ENCODE measurements around the gene ACSS1.
A peak's percentile ranks its signal among the peaks of the same experiment; 100 is the strongest.

ACSS1 gene

GRCh38 chr20:25058051-25058846, at the start of gene ACSS1:
ACSS1 (minus strand) TSS chr20:25058139; CDS start chr20:25058102, 37 bp downstream.
- no peak for TF ChIP-seq CTCF (conservative IDR thresholded peaks at IDR 0.05)
- H3K27ac ChIP-seq: peak within 1 kb of the TSS; percentile 76

DNA sequence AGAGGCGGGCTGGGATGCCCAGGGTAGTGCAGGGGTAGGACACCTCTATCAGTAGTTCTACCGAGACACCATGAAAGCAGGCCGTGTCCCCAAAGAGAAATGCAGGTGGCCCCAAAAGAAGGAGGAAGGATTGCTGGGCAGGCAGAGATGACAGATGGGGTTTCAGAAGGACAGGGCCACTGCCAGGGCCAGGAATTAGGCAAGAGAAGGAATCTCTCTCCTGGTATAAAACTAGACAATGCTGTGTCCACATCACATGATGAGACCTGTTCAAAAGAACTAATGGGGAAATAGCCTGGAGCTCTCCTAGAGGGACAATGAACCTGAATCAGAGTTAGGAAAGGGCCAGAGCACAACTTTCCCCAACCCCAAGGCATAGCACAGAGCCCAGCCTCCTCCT, 45.6 kb upstream of the ACSS1 start:
- H3K27ac ChIP-seq: no peak overlapping the region
- TF ChIP-seq CTCF (conservative IDR thresholded peaks at IDR 0.05) (no peak), ZFX (IDR thresholded peaks at IDR 0.05) (no peak)

DNA sequence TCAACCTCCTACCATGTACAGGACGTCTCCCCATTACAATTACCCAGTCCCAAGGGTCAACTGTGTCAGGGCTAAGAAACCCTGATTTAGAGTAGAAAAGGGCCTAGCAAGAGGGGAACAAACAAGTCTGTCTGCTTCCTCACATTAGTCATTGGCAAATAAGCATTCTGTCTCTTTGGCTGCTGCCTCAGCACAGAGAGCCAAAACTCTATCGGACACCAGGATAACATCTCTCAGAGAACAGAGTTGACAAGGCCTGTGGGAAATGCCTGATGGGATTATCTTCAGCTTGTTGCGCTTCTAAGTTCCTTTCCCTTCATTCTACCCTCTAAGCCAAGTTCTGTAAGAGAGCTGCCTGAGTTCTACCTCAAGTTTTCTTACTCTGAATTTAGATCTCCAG, 43.0 kb upstream of the ACSS1 start:
- TF ChIP-seq ZFX (IDR thresholded peaks at IDR 0.05) (no peak), CTCF (conservative IDR thresholded peaks at IDR 0.05) (no peak)

DNA sequence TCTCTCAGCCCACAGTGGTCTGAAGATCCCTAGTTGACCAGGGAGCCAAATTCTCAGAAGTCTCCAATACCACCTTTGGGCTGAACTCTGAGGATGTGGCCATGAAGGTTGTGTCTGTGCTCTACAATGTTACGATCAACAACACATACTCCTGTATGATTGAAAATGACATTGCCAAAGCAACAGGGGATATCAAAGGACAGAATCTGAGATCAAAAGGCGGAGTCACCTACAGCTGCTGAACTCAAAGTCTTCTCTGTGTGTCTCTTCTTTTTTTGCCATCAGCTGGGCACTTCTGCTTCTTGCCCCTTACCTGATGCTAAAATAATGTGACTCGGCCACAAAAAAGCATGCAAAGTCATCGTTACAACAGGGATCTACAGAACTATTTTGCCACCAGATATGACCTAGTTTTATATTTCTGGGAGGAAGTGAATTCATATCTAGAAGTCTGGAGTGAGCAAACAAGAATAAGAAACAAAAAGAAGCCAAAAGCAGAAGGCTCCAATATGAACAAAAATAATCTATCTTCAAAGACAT, 41.7 kb upstream of the ACSS1 start:
- no peak overlapping the region for H3K27ac ChIP-seq
- no peak for TF ChIP-seq CTCF (conservative IDR thresholded peaks at IDR 0.05)
- TF ChIP-seq ZFX (IDR thresholded peaks at IDR 0.05): no peak

More for the DNA sequence above, 43.0 kb upstream of the ACSS1 start:
- no peak overlapping the region for H3K27ac ChIP-seq

DNA sequence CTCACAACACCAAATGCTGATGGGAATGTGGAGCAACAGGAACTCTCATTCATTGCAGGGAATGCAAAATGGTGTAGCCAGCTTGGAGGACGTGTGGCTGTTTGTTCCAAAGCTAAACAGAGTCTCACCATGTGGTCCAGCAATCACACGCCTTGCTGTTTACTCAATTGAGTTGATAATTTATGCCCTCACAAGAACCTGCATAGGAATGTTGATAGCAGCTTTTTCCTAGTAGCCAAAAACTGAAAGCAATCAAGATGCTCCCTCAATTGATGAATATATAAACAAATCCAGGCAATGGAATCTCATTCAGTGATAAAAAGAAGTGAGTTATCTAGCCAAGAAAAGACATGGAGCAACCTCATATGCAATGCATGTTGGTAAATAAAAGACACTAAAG, 39.6 kb upstream of the ACSS1 start:
- TF ChIP-seq CTCF (conservative IDR thresholded peaks at IDR 0.05) (no peak), ZFX (IDR thresholded peaks at IDR 0.05) (no peak)
- no peak overlapping the region for H3K27ac ChIP-seq

DNA sequence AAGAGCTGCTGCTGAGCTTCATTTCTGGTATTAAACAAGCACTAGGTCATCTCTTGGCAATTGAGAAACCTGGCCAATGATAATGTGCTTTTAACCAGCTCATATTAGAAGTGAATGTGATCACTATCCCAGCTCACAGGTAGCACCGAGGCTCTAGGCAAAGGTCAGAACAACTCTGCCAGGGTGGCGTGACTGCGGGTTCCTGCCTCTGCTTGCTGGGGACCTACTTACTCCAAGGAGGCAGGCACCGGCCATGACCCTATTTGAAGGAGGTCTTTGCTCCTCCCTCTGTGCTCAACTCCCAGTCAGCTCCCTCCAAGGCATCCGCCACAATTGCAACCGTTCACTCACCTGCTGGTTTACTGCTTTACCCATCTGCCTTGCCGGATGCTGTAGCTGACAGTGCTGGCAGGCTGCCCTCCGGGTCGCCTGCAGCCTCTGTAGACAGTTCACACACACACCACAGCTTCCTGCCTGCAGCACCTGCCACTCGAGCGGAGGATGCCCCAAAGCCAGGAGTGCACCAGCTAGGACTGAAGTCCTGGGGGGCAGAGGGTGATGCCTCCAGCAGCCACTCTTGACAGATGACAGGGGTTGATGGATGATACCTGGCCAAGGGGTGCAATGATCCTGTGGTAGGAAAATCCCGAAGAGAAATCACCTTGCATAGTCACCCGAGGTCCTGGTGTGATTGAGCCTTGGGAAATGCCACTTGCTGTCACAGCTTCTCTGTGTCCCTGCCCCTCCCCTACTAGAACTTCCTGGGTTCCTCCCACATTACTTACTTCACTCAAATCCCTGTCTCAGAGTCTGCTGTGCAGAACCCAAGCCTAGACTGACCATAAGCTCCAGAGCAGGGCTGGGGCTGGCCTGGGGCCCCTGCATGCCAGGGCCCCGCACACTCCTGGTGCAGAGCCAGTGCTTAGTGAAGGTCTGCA, 32.8 kb upstream of the ACSS1 start:
- no peak overlapping the region for H3K27ac ChIP-seq
- no peak for TF ChIP-seq CTCF (conservative IDR thresholded peaks at IDR 0.05)
- TF ChIP-seq ZFX (IDR thresholded peaks at IDR 0.05): no peak

GRCh38 chr20:25089662-25090061, 31.7 kb upstream of the ACSS1 start:
- no peak for TF ChIP-seq ZFX (IDR thresholded peaks at IDR 0.05)
- TF ChIP-seq CTCF (conservative IDR thresholded peaks at IDR 0.05): no peak
- H3K27ac ChIP-seq: no peak overlapping the region
